Osteoblast (primary cell): ENCODE results near the gene METTL2B. TPM values are rescaled to one million over a fixed set of nuclear protein-coding genes. Genes with fewer than 3 reads are reported as not detected.
"Not testable (repeated sequence)": the region's sequence is repeated elsewhere in the genome, so short reads cannot be mapped to it uniquely, and the experiment has no call there.

ENCODE experiments used
- DNase-seq: peaks from one replicate; pipeline ENCODE4 v3.0.0; 2011; ENCODE audit warnings: low spot score, mixed read lengths; ENCODE audit not compliant: insufficient read length; ENCODE audit errors: missing footprints
- H2AFZ ChIP-seq: 2 replicates; pipeline ENCODE4 v1.6.0; 2011; ENCODE audit warnings: mild to moderate bottlenecking, low read length
- H3K27ac ChIP-seq: 2 replicates; pipeline ENCODE4 v1.5.1; 2011; ENCODE audit warnings: mild to moderate bottlenecking, low read depth, low read length, moderate library complexity
- H3K27me3 ChIP-seq: 2 replicates; pipeline ENCODE4 v1.6.0; 2012; ENCODE audit warnings: mild to moderate bottlenecking, control low read depth, inconsistent platforms, low read length, moderate library complexity; ENCODE audit not compliant: insufficient read depth
- H3K36me3 ChIP-seq: 2 replicates; pipeline ENCODE4 v1.5.1; 2011; ENCODE audit warnings: mild to moderate bottlenecking, low read length, control low read depth, moderate library complexity; ENCODE audit not compliant: insufficient read depth
- H3K4me1 ChIP-seq: 2 replicates; pipeline ENCODE4 v1.5.1; 2011; ENCODE audit warnings: mild to moderate bottlenecking, low read length, control low read depth, moderate library complexity; ENCODE audit not compliant: insufficient read depth
- H3K4me2 ChIP-seq: 2 replicates; pipeline ENCODE4 v1.6.0; 2011; ENCODE audit warnings: mild to moderate bottlenecking, low read length; ENCODE audit not compliant: insufficient read depth
- H3K4me3 ChIP-seq: fragments of 200-600 bp; sonication (generic); 3 replicates; pipeline ENCODE4 v1.5.1; 2012; ENCODE audit warnings: mild to moderate bottlenecking, low read length, inconsistent platforms; ENCODE audit not compliant: insufficient read depth
- H3K79me2 ChIP-seq: 2 replicates; pipeline ENCODE4 v1.6.0; 2012; ENCODE audit warnings: mild to moderate bottlenecking, low read length, control low read depth, inconsistent platforms; ENCODE audit not compliant: insufficient read depth
- H3K9me3 ChIP-seq: 2 replicates; pipeline ENCODE4 v1.5.1; 2011; ENCODE audit warnings: low read depth, low read length, control low read depth
- H4K20me1 ChIP-seq: 2 replicates; pipeline ENCODE4 v1.6.0; 2012; ENCODE audit warnings: mild to moderate bottlenecking, low read length, control low read depth; ENCODE audit not compliant: insufficient read depth
- total RNA-seq: library from RNA; depleted of rRNA; stranded (reverse); fragments of >200 nt; gene quantifications from 2 replicates; pipeline ENCODE4 v1.2.3, GENCODE V29; 2012
- TF ChIP-seq, protein P1 (sequence below): IDR thresholded peaks from 2 replicates; pipeline ENCODE4 v1.5.1; 2011; ENCODE audit warnings: mild to moderate bottlenecking, low read depth, low read length, moderate library complexity; ENCODE audit errors: extremely low read depth

Gene METTL2B, protein sequence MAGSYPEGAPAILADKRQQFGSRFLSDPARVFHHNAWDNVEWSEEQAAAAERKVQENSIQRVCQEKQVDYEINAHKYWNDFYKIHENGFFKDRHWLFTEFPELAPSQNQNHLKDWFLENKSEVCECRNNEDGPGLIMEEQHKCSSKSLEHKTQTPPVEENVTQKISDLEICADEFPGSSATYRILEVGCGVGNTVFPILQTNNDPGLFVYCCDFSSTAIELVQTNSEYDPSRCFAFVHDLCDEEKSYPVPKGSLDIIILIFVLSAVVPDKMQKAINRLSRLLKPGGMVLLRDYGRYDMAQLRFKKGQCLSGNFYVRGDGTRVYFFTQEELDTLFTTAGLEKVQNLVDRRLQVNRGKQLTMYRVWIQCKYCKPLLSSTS
- total RNA-seq: 29.5 and 30.8 TPM in 2 replicates

DNA sequence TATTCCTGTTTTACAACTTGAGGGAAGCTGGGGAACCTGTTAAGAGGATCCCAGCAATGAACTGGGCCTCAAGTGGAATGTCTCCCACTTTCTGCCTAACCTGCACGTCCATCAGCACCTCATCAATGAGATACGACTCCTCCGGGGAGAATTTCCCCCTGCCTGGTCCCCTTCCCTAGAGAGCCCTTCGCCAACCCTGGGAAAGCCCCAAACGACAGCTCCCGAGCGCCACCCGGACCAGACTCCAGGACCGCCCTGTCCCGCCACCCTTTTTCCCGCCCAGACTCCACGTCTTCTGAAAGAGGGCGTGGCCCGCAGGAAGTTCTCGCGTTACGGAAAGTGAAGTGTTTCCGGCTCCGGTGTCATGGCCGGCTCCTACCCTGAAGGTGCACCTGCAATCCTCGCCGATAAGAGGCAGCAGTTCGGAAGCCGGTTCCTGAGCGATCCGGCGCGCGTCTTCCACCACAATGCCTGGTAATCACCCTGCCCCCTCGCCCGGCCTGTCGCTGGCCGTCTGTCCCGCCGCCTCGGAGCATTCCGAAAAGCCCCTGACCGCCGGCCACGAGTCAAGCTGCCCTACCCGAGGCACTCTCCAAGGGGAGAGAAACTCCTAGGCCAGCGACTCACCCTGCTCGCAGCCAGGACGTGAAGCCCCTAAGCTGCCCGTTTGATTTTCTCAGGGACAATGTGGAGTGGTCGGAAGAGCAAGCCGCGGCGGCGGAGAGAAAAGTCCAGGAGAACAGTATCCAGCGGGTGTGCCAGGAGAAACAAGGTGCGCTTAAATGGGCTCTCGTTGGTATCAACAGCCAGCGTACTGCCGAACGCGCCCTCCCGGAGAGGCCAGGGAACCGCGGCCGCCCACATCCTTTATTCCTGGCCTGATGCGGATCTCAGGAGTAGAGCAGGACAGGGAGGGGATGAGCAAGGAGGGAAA is at the start of gene METTL2B:
Gene METTL2B (plus strand): TSS at position 347 of the 934 bp plus-strand sequence. CDS start 18 bp downstream, at position 365.
- H3K4me1 ChIP-seq: peaks cover 15% of the 10 kb centered on the region
- H2AFZ ChIP-seq: peak within 1 kb of the TSS; percentile 91
- H3K79me2 ChIP-seq: peaks cover 27% of the 10 kb centered on the region
- not testable (repeated sequence) for H4K20me1 ChIP-seq, H3K27me3 ChIP-seq, H3K9me3 ChIP-seq
- H3K27ac ChIP-seq: peak within 1 kb of the TSS; percentile 82
- peak; percentile 90 for DNase-seq
- TF ChIP-seq, protein P1, sequence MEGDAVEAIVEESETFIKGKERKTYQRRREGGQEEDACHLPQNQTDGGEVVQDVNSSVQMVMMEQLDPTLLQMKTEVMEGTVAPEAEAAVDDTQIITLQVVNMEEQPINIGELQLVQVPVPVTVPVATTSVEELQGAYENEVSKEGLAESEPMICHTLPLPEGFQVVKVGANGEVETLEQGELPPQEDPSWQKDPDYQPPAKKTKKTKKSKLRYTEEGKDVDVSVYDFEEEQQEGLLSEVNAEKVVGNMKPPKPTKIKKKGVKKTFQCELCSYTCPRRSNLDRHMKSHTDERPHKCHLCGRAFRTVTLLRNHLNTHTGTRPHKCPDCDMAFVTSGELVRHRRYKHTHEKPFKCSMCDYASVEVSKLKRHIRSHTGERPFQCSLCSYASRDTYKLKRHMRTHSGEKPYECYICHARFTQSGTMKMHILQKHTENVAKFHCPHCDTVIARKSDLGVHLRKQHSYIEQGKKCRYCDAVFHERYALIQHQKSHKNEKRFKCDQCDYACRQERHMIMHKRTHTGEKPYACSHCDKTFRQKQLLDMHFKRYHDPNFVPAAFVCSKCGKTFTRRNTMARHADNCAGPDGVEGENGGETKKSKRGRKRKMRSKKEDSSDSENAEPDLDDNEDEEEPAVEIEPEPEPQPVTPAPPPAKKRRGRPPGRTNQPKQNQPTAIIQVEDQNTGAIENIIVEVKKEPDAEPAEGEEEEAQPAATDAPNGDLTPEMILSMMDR: peak; percentile 28
- peaks cover 11% of the 10 kb centered on the region for H3K36me3 ChIP-seq
- peak within 1 kb of the TSS; percentile 84 for H3K4me3 ChIP-seq
- H3K4me2 ChIP-seq: peak within 1 kb of the TSS; percentile 90

DNA sequence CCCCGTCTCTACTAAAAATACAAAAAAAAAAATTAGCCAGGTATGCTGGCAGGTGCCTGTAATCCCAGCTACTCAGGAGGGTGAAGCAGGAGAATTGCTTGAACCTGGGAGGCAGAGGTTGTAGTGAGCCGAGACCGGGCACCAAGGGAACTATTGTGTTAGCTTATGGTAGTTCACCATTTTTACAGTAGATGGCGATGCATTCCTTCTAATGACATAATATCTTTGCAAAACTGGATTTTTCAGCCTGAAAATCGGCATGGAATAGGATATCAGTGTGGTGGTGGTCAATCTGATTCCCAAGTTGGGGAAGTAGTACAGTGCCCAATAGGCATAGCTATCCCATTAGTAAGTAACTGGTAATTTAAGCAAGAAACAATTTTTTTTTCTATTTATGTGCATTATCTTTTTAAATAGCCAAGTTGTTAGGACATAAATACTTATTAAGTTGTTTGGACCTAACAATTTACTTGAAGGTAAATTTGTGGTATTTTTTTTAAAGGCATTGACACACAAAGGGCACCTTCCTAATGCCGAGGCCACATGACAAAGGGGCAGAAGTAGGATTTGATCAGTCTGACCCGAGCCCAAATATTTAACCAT is 49.2 kb upstream of the METTL2B start:
- TF ChIP-seq, protein P1: peak; percentile 63
- Histone ChIP-seq H4K20me1 (no peaks in the 10 kb centered on the region), H3K4me1 (no peaks in the 10 kb centered on the region), H3K4me2 (no peak overlapping the region), H3K36me3 (no peaks in the 10 kb centered on the region), H3K27ac (no peak overlapping the region), H2AFZ (no peak overlapping the region), H3K4me3 (no peak overlapping the region), H3K79me2 (no peaks in the 10 kb centered on the region), H3K27me3 (no peaks in the 10 kb centered on the region), H3K9me3 (no peaks in the 10 kb centered on the region)
- DNase-seq: peak; percentile 39

DNA sequence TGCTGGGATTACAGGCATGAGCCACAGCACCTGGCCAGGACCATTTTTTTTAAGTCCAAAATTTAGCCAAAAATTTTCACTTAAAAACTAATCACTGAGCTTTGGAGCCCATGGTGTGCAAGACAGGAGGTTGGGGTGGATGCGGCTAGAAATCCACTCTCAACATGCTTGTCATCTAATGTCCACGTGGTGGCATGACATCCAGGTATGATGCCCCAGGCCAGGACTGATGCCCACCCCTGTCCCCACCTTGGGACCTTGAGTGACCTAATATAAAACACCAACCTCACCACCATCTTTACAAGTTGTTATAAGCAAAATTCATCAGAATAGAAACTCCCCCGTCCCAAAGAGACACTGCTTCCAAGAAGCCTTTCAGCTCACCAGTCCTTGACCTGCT is 46.3 kb upstream of the METTL2B start:
- H3K27ac ChIP-seq: no peak overlapping the region
- no peak for DNase-seq
- TF ChIP-seq, protein P1: no peak
- peaks cover 2% of the 10 kb centered on the region for H3K27me3 ChIP-seq
- no peaks in the 10 kb centered on the region for H3K36me3 ChIP-seq
- H2AFZ ChIP-seq: no peak overlapping the region
- H3K9me3 ChIP-seq: no peaks in the 10 kb centered on the region
- H3K4me2 ChIP-seq: no peak overlapping the region
- no peaks in the 10 kb centered on the region for H3K79me2 ChIP-seq
- H4K20me1 ChIP-seq: no peaks in the 10 kb centered on the region
- H3K4me1 ChIP-seq: no peaks in the 10 kb centered on the region
- H3K4me3 ChIP-seq: no peak overlapping the region
